HG03280 (cell line): ENCODE measurements around the gene LMF1.
"Not testable (repeated sequence)": the region's sequence is repeated elsewhere in the genome, so short reads cannot be mapped to it uniquely, and the experiment has no call there.

Source experiments
- ATAC-seq: cut with Tn5 transposase; IDR thresholded peaks from one replicate; pipeline ENCODE4 v1.9.1; 2021; ENCODE audit warnings: mild to moderate bottlenecking, moderate library complexity; ENCODE audit not compliant: unreplicated experiment

The LMF1 gene

DNA sequence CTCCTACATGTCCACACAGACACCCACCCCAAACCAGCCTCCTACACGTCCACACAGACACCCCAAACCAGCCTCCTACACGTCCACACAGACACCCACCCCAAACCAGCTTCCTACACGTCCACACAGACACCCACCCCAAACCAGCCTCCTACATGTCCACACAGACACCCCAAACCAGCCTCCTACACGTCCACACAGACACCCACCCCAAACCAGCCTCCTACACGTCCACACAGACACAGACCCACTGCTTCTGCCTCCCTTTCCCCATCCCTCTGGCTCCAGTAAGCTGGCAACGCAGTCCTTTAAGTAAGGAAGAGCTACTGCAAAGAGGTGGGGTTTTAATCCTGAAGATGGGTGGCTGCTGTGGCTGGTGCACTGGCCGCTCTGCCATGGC, 17.0 kb downstream of the LMF1 start:
- ATAC-seq = not testable (repeated sequence)

GRCh38 chr16:952321-952720, 18.5 kb downstream of the LMF1 start:
- ATAC-seq = no peak

DNA sequence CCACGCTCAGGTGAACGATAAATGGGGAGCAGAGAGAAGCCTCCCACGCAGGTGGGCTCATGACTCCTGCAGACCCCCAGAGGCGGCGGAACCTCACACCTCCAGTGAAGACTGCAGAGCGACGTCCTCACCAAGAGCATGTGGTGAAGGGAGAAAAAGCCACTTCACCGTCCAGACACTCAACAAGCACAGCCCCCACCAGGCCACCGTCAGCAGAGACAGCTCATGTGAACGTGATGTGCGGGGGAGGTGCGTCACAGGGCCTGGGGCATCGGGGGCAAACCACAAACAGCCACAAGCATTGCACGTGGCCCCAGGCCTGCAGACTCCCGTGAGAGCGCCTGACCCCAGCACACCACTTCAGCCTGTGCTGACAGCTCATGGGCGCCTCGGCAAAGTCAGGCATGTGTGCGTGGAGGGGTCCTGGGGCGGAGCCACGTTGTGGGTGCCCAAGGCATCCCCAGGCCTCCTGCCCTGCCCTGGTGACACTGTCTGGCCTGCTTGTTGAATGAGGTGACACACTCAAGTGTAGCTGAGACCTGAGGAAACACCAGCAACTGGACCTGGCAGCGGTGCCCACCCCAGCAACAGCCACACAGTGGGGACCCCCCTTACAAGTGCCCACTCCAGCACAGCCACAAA, 19.0 kb downstream of the LMF1 start:
- ATAC-seq = no peak

DNA sequence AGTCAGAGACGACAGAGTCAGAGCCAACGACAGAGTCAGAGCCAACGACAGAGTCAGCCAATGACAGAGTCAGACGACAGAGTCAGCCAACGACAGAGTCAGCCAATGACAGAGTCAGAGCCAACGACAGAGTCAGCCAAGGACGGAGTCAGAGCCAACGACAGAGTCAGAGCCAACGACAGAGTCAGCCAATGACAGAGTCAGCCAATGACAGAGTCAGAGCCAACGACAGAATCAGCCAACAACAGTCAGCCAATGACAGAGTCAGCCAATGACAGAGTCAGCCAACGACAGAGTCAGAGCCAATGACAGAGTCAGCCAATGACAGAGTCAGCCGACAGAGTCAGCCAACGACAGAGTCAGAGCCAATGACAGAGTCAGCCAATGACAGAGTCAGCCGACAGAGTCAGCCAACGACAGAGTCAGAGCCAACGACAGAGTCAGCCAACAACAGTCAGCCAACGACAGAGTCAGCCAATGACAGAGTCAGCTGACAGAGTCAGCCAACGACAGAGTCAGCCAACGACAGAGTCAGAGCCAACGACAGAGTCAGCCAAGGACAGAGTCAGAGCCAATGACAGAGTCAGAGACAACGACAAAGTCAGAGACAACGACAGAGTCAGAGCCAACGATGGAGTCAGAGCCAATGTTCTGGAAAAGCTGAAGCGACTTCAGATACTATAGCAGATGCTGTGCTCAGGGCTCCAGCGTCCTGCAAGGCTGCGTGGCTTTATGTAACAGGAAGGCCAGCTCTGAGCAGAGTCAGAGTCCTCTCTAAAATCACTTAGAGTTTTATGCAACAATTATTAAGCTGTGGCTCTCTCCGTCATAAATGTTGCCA, 19.8 kb downstream of the LMF1 start:
- not testable (repeated sequence) for ATAC-seq

- not testable (repeated sequence) for ATAC-seq
Measured at GRCh38 chr16:948767-949166, 22.0 kb downstream of the LMF1 start.

- ATAC-seq = not testable (repeated sequence)
Measured at GRCh38 chr16:947922-948303, 22.9 kb downstream of the LMF1 start.

GRCh38 chr16:947255-947921, 23.4 kb downstream of the LMF1 start:
- no peak for ATAC-seq

DNA sequence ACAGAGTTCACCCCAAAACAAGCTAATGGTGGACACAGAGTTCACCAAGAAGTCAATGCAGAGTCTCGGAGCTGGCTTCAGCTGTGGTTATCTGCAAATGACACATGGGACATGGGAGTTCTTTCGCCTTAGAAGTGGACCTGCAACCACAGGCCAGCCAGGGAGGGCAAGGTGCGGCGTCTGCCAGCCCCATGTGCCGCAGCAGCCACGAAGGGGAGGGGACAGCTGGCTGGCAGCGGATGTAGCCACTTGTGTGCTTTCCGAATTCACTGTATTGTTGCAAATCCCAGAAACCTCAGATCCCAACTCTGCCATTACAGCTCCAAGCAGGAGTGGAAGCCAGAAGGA, 24.8 kb downstream of the LMF1 start:
- no peak for ATAC-seq

DNA sequence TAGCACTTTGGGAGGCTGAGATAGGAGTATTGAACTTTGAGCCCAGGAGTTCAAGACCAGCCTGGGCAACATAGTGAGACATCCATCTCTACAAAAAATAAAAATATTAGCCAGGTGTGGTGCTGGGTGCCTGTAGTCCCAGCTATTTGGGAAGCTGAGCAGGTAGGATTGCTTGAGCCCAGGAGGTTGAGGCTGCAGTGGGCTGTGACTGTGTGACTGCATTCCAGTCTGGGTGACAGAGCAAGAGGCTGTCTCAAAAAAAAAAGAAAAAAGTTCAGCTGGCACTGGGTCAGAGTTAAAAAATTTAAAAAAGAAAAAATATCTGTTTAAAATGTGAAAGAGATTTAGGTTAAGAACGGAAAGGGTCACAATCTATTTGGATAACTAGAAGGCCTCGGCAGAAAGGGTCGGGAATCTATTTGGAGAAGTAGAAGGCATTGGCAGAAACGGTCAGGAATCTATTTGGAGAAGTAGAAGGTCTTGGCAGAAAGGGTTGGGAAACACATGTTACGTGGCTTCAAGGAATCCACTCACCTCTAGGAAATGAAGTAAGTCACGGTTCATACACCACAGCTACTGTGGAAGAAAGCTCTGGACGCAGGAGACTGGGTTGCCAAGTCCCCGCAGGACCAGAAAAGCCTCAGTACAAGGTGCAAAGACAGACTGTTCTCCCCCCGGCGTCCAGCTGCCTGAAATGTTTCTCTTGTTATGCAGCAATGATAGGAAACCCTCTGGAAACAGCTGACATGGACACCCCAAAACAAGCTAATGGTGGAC, 25.3 kb downstream of the LMF1 start:
- ATAC-seq = no peak

DNA sequence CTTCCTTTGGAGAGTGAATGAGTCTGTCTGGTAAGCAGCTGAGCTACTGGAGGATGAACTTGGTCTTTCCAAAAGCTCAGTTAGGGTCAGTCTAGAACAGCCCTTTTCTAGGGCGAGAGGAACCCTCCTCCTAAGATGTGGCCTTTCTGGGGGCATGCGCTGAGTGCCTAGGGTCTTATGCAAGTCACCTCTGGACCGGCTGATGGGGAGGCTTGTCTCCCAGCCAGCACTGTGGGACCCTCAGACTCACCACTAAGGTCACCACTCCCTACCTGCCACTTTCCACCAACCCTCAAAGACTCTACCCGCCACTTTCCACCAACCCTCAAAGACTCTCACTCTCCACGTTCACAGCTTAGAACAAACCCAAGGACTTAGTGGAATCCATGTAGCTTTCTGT, 26.8 kb downstream of the LMF1 start:
- ATAC-seq = no peak

GRCh38 chr16:942436-943060, 28.2 kb downstream of the LMF1 start:
- ATAC-seq = no peak

GRCh38 chr16:939941-940340, 30.8 kb downstream of the LMF1 start:
- ATAC-seq = no peak

DNA sequence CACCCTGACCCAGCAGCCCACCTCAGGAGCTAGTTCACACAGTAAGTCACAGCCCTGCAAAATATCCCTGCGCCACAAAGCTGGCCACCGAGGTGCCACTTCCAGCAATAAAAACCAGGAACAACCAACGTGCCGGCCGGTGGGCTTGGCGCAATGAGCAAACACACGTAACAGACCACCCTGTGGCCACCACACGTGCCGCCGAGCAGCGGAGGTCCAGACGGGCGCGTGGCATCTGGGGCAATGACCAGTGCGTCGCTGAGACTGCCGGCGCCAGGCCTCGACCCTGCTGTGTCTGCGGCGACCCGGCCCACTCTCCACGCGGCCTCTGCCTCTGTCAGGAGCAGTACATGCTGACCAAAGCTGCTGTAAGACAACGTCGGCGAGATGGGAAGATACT, 31.5 kb downstream of the LMF1 start:
- ATAC-seq = no peak

DNA sequence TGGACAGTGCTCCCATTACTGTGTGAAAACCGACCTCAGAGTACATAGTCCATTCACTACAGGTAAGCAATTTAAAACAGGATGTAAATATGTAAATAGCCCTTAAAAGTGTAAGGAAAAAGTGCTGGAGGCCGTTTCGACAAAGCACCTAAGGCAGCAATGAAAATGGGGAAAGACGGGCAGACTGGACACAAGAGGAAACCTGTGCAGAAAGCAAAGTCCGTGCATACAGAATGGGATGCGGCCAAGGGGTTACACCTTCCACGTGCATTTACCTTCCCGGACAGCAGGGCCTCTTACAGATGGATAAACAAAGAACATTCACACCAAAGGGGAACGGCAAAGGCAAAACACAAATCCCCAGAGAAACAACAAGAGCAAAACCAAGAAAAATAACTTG, 32.0 kb downstream of the LMF1 start:
- no peak for ATAC-seq

DNA sequence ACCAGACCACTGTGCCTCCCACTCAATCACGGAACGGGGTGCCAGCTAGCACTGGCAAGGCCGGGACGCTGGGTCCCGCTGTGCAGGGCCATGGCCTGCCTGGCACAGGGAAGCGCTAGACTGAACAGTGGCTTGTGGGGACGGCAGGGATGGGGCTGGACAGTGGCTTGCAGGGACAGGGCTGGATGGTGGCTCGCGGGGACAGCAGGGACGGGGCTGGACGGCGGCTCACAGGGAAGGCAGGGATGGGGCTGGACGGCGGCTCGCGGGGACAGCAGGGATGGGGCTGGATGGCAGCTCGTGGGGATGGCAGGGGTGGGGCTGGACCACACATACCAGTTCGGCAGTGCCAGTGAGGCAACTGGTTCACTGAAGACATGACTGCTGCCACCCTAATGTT, 32.6 kb downstream of the LMF1 start:
- no peak for ATAC-seq

GRCh38 chr16:937723-938122, 33.1 kb downstream of the LMF1 start:
- no peak for ATAC-seq

- ATAC-seq = no peak
Measured at GRCh38 chr16:937311-937710, 33.5 kb downstream of the LMF1 start.

DNA sequence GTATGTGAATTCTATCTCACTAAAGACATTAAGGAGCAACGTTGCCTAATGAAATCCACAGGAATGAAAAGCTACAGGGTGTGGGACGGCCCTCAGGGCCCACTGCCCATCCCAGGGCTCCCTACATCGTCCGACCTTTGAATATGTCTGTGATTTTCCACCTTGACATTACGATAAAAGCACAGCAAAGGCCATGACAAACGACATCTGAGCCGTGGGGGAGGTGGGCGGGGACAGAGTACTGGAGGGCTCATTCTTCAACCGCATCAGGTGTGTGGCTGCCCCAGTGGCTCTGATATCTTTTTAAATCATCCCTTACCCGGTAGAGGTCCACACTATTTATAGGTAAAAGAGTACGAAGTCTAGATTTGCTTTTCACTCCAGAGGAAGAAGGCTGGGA, 35.1 kb downstream of the LMF1 start:
- ATAC-seq = no peak

DNA sequence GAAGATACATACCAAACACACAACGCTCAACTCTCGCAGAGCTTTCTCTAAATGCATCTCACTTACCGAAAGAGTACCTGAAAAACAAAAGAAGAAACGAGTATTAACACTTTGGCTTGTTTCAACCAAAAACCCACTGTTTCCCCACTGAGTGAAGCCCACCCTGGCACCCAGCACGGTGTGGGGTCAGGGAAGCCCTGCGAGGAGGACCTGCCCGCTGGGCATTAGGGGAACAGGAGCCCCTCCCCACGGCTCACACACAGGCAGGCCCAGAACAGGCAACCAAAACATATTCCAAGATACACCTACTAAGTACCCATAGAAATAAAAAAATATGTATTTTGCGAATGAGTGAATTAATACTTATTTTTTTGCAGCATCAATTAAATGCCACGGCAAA, 36.6 kb downstream of the LMF1 start:
- no peak for ATAC-seq

DNA sequence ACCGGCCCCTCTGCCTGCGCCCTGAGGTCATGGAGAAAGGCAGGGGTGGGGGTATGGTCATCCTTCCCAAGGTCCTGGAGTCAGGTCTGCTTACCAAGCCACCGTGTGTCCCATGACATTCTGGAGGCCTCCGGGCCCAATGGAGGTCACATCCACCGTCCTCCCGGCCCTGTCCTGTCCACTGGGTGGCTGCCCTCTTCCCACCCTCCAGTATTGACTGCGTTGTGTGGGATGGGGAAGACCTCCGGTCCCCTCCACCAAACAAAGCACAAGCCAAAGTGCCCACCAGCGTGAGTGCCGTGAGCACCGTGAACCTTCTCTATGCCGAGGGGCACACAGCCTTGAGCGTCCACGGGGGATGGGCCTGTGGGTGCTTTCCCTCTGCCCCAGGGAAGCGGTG, 37.2 kb downstream of the LMF1 start:
- no peak for ATAC-seq

GRCh38 chr16:932831-933330, 37.9 kb downstream of the LMF1 start:
- ATAC-seq = no peak
